NCI-H1105 (cell line): ENCODE data around the gene CWH43.
"Not testable (repeated sequence)": the region's sequence is repeated elsewhere in the genome, so short reads cannot be mapped to it uniquely, and the experiment has no call there.

Source experiments
- DNase-seq: peaks from one replicate; lab custom pipeline; 2025; lab: John Stamatoyannopoulos, UW

The CWH43 gene

DNA sequence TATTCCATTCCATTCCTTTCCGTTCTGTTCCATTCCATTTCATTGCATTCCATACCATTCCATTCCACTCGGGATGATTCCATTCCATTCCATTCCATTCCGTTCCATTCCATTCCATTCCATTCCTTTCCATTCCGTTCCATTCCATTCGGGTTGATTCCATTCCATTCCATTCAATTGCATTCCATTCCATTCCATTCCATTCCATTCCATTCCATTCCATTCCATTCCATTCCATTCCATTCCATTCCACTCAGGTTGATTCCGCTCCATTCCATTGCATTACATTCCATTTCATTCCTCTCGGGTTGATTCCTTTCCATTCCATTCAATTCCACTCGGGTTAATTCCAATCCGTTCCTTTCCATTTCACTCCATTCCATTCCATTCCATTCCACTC lies 111.0 kb downstream of the CWH43 start:
- DNase-seq = not testable (repeated sequence)

DNA sequence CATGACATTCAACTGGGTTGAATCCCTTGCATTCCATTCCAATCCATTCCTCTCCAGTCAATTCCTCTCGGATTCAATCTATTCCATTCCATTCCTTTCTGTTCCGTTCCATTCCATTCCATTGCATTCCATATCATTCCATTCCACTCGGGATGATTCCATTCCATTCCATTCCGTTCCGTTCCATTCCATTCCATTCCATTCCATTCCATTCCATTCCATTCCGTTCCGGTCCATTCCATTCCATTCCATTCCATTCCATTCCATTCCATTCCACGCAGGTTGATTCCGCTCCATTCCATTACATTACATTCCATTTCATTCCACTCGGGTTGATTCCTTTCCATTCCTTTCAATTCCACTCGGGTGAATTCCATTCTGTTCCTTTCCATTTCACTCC lies 111.4 kb downstream of the CWH43 start:
- DNase-seq = not testable (repeated sequence)

DNA sequence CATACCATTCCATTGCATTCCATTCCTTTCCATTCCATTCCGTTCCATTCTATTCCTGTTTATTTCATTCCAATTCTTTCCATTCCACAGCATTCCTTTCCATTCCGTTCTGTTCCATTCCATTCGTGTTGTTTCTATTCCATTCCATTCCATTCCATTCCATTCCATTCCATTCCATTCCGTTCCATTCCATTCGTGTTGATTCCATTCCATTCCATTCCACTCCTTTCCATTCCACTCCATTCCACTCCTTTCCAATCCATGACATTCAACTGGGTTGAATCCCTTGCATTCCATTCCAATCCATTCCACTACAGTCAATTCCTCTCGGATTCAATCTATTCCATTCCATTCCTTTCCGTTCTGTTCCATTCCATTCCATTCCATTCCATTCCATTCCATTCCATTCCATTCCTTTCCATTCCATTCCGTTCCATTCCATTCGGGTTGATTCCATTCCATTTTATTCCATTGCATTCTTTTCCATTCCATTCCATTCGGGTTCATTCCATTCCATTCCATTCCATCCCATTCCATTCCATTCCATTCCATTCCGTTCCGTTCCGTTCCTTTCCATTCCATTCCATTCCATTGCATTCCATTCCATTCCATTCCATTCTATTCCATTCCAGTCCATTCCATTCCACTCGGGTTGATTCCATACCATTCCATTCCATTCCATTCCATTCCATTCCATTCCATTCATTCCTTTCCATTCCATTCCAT lies 112.1 kb downstream of the CWH43 start:
- DNase-seq = not testable (repeated sequence)

DNA sequence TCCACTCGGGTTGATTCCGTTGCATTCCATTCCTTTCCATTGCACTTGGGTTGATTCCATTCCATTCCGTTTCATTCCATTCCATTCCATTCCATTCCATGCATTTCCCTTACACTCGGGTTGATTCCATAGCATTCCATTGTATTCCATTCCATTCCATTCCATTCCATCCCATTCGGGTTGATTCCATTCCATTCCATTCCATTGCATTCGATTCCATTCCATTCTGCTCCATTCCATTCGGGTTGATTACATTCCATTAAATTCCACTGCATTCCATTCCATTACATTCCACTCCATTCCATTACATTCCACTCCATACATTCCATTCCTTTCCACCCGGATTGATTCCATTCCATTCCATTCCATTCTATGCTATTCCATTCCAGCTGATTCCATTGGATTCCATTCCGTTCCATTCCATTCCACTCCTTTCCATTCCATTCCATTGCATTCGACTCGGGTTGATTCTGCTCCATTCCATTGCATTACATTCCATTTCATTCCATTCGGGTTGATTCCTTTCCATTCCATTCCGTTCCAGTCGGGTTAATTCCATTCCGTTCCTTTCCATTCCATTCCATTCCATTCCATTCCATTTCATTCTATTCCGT lies 113.9 kb downstream of the CWH43 start:
- DNase-seq = not testable (repeated sequence)

DNA sequence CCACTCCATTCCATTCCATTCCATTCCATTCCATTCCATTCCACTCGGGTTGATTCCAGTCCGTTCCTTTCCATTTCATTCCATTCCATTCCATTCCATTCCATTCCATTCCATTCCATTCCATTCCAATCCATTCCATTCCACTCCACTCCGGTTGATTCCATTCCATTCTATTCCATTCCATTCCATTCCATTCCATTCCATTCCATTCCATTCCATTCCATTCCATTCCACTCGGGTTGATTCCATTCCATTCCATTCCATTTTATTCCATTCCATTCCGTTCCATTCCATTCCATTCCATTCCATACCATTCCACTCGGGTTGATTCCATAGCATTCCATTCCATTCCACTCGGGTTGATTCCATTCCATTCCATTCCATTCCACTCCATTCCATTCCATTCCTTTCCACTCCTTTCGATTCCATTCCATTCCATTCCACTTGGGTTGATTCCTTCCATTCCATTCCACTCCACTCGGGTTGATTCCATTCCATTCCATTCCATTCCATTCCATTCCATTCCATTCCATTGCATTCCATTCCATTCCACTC lies 116.3 kb downstream of the CWH43 start:
- not testable (repeated sequence) for DNase-seq

DNA sequence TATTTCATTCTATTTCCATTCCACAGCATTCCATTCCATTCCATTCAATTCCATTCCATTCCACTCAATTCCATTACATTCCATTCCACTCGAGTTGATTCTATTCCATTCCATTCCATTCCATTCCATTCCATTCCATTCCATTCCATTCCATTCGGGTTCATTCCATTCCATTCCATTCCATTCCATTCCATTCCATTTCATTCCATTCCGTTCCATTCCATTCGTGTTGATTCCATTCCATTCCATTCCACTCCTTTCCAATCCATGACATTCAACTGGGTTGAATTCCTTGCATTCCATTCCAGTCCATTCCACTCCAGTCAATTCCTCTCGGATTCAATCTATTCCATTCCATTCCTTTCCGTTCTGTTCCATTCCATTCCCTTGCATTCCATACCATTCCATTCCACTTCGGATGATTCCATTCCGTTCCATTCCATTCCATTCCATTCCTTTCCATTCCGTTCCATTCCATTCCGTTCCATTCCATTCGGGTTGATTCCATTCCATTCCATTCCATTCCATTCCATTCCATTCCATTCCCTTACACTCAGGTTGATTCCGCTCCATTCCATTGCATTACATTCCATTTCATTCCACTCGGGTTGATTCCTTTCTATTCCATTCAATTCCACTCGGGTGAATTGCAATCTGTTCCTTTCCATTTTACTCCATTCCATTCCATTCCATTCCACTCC lies 117.5 kb downstream of the CWH43 start:
- DNase-seq = not testable (repeated sequence)

DNA sequence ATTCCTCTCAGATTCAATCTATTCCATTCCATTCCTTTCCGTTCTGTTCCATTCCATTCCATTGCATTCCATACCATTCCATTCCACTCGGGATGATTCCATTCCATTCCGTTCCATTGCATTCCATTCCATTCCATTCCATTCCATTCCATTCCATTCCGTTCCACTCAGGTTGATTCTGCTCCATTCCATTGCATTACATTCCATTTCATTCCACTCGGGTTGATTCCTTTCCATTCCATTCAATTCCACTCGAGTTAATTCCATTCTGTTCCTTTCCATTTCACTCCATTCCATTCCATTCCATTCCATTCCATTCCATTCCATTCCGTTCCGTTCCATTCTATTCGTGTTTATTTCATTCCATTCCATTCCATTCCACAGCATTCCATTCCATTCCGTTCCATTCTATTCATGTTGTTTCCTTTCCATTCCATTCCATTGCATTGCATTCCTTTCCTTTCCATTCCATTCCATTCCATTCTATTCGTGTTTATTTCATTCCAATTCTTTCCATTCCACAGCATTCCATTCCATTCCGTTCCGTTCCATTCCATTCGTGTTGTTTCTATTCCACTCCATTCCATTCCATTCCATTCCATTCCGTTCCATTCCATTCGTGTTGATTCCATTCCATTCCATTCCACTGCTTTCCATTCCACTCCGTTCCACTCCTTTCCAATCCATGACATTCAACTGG lies 118.3 kb downstream of the CWH43 start:
- DNase-seq = not testable (repeated sequence)

DNA sequence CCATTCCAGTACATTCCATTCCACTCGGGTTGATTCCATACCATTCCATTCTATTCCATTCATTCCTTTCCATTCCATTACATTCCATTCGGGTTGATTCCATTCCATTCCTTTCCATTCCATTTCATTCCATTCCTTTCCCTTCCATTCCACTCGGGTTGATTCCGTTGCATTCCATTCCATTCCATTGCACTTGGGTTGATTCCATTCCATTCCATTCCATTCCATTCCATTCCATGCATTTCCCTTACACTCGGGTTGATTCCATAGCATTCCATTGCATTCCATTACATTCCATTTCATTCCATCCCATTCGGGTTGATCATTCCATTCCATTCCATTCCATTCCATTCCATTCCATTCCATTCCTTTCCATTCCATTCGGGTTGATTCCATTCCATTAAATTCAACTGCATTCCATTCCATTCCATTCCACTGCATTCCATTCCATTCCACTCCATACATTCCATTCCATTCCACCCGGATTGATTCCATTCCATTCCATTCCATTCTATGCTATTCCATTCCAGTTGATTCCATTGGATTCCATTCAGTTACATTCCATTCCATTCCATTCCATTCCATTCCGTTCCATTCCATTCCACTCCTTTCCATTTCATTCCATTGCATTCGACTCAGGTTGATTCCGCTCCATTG lies 119.3 kb downstream of the CWH43 start:
- DNase-seq = not testable (repeated sequence)

DNA sequence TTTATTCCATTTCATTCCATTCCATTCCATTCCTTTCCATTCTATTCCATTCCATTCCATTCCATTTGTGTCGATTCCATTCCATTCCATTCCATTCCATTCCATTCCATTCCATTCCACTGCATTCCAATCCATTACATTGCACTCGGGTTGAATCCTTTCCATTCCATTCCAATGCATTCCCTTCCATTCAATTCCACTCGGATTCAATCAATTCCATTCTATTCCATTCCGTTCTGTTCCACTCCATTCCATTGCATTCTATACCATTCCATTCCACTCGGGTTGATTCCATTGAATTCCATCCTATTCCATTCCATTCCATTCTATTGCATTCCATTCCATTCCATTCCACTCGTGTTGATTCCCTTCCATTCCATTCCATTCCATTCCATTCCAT lies 121.2 kb downstream of the CWH43 start:
- DNase-seq = not testable (repeated sequence)

DNA sequence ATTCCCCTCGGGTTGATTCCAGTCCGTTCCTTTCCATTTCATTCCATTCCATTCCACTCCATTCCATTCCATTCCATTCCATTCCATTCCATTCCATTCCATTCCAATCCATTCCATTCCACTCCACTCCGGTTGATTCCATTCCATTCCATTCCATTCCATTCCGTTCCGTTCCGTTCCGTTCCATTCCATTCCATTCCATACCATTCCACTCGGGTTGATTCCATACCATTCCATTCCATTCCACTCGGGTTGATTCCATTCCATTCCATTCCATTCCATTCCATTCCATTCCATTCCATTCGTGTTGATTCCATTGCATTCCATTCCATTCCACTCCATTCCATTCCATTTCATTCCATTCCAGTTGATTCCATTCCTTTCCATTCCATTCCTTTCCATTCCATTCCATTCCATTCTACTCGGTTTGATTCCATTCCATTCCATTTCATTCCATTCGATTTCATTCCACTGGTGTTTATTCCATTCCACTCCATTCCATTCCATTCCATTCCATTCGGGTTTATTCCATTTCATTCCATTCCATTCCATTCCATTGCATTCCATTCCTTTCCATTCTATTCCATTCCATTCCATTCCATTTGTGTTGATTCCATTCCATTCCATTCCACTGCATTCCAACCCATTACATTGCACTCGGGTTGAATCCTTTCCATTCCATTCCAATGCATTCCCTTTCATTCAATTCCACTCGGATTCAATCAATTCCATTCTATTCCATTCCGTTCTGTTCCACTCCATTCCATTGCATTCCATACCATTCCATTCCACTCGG lies 122.3 kb downstream of the CWH43 start:
- DNase-seq = not testable (repeated sequence)

DNA sequence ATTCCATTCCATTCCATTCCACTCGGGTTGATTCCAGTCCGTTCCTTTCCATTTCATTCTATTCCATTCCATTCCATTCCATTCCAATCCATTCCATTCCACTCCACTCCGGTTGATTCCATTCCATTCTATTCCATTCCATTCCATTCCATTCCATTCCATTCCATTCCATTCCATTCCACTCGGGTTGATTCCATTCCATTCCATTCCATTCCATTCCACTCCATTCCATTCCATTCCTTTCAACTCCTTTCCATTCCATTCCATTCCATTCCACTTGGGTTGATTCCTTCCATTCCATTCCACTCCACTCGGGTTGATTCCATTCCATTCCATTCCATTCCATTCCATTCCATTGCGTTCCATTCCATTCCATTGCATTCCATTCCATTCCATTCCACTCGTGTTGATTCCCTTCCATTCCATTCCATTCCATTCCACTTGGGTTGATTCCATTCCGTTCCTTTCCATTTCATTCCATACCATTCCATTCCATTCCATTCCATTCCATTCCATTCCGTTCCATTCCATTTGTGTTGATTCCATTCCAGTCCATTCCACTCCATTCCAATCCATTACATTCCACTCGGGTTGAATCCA lies 123.6 kb downstream of the CWH43 start:
- not testable (repeated sequence) for DNase-seq

DNA sequence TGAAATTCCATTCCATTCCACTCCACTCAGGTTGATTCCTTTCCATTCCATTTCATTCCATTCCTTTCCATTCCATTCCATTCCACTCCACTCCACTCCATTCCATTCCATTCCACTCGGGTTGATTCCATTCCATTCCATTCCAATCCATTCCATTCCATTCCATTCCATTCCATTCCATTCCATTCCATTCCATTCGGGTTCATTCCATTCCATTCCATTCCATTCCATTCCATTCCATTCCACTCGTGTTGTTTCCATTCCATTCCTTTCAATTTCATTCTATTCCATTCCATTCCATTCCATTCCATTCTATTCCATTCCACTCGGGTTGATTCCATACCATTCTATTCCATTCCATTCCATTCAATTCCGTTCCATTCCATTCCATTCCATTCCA lies 124.5 kb downstream of the CWH43 start:
- not testable (repeated sequence) for DNase-seq
